NCI-H1105 (cell line): ENCODE results near the gene FGF3.

Experiments used
- DNase-seq: peaks from one replicate; lab custom pipeline; 2025; lab: John Stamatoyannopoulos, UW

The FGF3 gene

DNA sequence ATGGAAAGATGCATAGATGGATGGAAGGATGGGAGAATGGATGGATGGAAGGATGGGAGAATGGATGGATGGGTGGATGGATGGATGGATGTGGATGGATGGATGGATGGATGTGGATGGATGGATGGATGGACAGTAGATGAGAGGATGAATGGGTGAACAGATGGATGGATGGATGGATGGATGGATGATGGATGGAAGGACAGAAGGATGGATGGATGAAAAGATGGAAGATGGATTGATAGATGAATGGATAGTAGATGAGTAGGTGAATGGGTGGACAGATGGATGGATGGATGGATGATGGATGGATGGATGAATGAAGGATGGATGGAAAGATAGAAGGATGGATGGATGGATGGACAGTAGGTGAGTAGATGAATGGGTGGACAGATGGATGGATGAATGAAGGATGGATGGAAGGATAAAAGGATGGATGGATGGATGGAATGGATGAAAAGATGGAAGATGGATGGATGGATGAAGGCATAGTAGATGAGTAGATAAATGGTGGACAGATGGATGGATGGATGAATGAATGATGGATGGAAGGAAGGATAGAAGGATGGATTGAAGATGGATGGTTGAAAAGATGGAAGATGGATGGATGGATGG is 15.5 kb downstream of the FGF3 start:
- no peak for DNase-seq

DNA sequence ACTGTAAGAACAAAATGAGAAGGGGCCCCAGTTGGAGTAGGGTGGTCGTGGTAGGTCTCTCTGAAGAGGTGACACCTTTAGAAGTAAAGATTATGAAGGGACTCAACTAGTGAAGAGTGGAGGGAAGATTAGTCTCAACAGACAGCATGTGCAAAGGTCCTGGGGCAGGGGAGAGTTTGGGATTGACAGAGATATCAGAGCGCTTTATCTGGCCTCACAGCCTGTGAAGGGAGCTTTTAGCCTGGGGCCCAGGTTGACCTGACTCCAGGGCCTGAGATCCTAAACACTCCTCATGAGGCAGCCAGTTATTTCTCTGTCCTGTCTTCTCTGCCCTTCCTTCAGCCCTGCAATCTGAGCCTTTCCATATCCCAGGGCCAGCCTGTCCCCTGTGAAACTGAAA is 16.2 kb downstream of the FGF3 start:
- no peak for DNase-seq

- no peak for DNase-seq
Measured at GRCh38 chr11:69802590-69802989, 16.6 kb downstream of the FGF3 start.

GRCh38 chr11:69801513-69802335 is 17.5 kb downstream of the FGF3 start:
- peak; percentile 43 for DNase-seq

- DNase-seq, result no peak
Measured at GRCh38 chr11:69800278-69800677, 18.9 kb downstream of the FGF3 start.

DNA sequence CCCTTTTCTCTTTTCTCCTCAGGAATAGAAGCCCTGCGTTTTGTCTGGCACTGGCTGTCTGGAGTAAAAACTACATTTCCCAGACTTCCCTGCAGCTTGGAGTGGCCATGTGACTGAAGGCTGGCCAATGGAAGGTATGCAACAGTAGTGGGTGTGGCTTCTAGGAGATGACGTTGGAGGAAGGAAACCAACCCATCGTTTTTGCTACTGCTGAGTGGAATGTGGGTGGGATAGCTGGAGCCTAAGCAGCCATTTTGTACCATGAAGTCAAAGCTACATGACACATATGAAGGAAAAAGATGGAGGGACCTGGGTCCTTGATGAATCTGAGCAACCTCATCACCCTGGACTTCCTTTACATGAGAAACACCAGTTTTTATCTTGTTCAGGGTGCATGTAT is 19.6 kb downstream of the FGF3 start:
- no peak for DNase-seq

DNA sequence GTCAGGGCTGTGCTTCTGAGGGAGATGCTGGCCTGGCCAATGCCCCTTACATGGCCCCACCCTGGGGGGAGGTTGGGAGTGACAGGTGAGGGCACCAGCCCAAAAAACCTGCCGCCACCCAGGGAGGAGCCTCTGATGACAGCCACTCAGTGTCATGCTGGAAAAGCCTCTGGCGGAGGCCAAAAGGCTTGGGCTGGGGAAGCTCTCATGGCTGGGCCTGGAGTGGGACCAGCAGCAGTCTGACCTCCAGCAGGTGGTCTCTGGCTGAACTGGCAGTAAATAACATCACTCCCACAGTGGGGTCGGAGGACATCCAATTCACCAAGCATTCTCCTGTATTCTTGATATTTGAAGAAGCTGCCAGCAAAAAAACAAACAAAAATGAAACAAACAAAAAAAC is 20.1 kb downstream of the FGF3 start:
- DNase-seq, result no peak

- no peak for DNase-seq
Measured at GRCh38 chr11:69797737-69798528, 21.3 kb downstream of the FGF3 start.

- DNase-seq, result no peak
Measured at GRCh38 chr11:69797156-69797555, 22.1 kb downstream of the FGF3 start.

DNA sequence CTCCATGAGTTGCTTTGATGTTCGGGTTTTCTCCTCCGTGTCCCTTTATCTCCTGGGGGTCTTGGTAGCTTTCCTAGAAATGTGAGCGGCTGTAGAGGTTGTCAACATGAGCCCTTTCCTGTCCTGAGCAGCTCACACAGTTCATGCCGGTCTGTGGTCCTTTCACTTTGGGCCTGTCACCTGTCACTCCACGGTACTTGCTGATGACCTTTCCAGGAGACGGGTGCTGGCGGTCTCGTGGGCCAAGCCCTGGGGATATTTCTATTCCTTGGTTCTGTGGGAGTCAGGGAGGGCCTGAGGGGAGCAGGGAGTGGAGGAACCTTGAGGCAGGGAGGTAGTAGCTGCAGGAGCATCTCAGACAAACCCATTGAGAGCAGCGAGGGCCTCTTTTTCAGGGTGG is 23.2 kb downstream of the FGF3 start:
- DNase-seq, result no peak

GRCh38 chr11:69791276-69792180 is 27.7 kb downstream of the FGF3 start:
- DNase-seq, result no peak

- no peak for DNase-seq
Measured at GRCh38 chr11:69788956-69789355, 30.3 kb downstream of the FGF3 start.

DNA sequence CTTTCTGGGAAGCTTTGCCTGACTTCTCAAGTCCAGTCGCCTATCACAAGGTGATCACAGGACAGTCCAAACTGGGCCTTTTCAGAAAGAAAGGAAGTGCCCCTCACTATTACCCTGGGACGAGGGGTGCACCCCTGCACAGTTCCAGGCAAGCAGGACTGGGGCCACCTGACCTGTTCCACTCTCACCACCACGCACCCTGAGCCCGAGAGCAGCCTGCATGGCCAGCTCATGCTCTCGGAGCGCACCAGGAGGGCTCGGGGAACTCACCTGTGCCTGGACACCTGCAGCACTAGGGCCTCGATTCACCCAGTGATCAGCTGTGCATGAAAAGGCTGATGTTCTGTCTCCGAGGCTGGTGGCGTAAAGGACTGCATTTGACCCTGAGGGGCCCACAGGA is 31.3 kb downstream of the FGF3 start:
- no peak for DNase-seq

- DNase-seq, result no peak
Measured at GRCh38 chr11:69787457-69787856, 31.8 kb downstream of the FGF3 start.

DNA sequence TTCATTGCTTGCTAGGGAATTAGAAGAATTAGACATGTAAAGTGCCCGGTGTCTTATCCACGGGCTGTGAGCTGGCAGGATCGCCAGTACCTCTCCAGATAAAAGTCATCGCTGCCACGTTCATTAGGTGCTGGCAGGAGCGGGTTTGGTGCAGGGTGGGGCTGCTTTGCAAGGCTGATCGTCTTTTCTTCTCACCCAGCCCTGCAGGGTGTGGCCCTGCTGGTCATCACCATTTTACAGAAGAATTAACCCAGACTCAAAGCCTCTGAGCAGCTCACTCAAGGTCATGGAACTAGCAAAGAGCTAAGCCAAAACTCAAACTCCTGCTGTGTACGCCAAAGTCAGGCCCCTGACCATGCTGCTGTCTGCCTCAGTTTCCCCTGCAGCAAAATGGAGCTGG is 38.0 kb downstream of the FGF3 start:
- DNase-seq, result no peak

DNA sequence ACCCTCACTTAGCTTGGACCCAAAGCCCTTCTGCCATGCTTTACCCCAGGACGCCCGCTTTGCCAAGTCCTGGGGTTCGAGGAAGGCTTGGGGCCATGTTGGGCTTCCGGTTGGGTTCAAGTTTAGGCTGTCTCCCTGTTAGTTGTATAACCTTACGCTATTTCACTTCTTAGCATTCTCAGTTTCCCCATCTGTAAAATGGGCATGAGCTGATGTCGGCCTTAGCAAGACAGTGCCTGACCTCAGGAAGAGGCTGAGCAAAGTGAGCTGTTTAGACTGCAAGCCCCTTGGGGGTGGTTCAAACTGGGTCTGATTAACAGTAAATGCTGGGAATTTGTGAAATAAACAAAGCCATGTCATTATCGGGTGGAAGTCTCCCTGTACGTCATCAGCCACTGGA is 40.8 kb downstream of the FGF3 start:
- no peak for DNase-seq

DNA sequence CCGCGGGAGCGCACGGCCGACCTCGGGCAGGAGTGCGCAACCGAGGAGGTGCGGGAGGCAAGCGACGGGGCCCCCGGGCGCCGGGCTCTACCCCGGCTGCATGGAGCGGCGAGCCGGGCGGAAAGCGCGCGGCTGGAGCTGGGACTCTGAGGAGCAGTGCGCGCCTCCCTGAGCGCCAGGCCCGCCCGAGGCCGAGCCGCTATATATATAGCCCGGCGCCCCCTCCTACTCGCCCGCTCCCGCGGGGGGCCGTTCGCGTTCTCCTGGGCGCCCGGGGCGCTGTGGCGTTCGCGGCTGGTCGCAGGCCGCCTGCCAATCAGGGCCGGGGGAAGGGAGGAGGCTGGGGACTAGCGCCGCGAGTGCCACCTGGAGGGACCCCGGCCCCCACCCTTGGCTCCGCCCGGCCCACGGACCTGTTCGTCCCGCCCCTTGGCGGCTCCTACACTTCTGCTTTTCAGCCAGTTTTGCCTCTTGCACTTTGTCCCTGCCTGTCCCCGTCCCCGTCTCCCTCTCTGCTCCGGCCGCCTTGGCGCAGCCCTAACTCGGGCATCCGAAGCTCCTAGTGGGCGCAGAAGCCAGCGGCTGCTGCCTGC is 44.0 kb downstream of the FGF3 start, which contains the start of gene FGF4:
FGF4 (minus strand) TSS at position 179 of the 593 bp plus-strand sequence. CDS start 257 bp downstream, outside the sequence.
- no peak for DNase-seq

- DNase-seq, result no peak
Measured at GRCh38 chr11:69774354-69775162, 44.7 kb downstream of the FGF3 start.

DNA sequence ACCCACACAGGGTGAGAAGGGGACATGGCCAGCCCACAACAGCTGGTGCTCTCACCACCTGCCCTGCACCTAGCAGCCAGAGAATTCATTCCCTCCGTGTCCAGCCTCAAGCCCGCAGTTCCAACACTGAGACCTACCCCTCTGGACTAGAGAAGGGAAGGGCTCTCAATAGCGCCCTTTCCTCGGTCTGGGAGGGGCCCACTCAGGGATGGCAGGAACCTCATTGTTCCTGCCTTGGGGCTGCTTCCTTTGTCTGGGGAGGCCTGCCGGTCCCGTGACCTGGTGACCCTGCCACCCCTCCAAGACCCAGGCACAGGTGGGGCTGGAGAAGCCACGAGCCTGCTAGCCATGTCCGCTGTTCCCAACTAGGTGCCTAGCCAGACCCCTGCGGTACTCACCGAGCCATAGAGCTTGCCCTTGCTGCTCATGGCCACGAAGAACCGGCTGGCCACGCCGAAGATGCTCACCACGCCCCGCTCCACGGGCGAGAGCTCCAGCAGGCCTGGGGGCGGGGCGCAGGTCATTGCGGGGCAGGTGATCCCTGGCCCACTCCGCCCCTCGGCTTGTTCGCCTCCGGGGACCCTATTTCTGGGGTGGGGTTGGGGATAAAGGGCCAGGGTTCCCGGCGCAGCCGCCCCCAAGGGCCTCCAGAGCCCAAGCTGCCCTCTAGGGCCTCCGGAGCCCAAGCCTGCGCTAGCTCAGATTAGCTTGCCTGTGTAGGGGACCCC is 45.4 kb downstream of the FGF3 start:
- DNase-seq, result no peak

DNA sequence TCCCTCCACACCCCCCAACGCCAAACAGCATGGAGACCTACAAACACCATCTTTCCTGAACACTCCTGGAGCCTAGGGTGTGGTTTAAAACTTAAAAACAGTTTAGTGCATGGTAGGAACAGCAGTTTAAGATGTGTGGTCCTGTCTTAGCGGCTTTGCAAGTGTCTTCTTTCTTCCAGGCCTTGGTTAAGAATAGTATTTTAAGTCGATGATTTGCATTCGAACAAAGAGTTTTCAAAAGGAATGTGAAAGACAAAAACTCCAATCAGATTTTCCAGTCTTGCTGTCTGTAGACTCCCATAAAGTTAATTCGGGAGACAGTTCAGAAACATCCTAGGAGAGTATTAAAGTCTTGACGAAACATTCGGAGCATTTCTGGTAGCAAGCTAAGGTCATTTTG is 47.8 kb downstream of the FGF3 start:
- no peak for DNase-seq
